Esophagus squamous epithelium (tissue), 5 donors: ENCODE results near the gene ITGA8. TPM values are rescaled to one million over a fixed set of nuclear protein-coding genes. Genes with fewer than 3 reads are reported as not detected.

Experiments used
- DNase-seq: peaks from one replicate; lab custom pipeline; 2025; lab: John Stamatoyannopoulos, UW
- H3K27ac ChIP-seq, 4 donors: fragments of 200-600 bp; sonication (generic); one replicate each; pipeline ENCODE4 v1.5.1; 2016 to 2019; ENCODE audit warnings: mild to moderate bottlenecking in 1 of 4
- H3K27me3 ChIP-seq, 4 donors: fragments of 200-600 bp; sonication (generic); 1 replicate in 3 of 4; 2 replicates in 1 of 4; pipeline versions ENCODE4 v1.5.1 to v1.6.0; 2017 to 2021; ENCODE audit warnings: antibody characterized with exemption in 1 of 4
- H3K36me3 ChIP-seq, 3 donors: fragments of 200-600 bp; sonication (generic); one replicate each; pipeline ENCODE4 v1.5.1; 2016 to 2019
- H3K4me1 ChIP-seq, 3 donors: fragments of 200-600 bp; sonication (generic); one replicate each; pipeline ENCODE4 v1.5.1; 2017 to 2019
- H3K4me3 ChIP-seq, 4 donors: fragments of 200-600 bp; sonication (generic); 1 replicate in 3 of 4; 2 replicates in 1 of 4; pipeline ENCODE4 v1.5.1; 2016 to 2019; ENCODE audit warnings: mild to moderate bottlenecking in 2 of 4, moderate library complexity in 1 of 4
- H3K9me3 ChIP-seq, 3 donors: fragments of 200-600 bp; sonication (generic); one replicate each; pipeline ENCODE4 v1.5.1; 2016 to 2019
- POLR2A ChIP-seq, 4 donors: fragments of 450-650 bp; IDR thresholded peaks; one replicate each; pipeline ENCODE4 v1.6.1; 2017; ENCODE audit warnings: antibody characterized with exemption in 4 of 4, mild to moderate bottlenecking in 4 of 4, moderate library complexity in 3 of 4
- WGBS, 2 donors: methylation state at CpG; one replicate each; pipeline ENCODE4 v1.1.5; 2018; 5-methylcytosine and 5-hydroxymethylcytosine counted together
- intact Hi-C: fragments of 100-400 bp; cut with DNase I; formaldehyde crosslinking; loops from one replicate; pipeline ENCODE4 v1.15.0; 2022
- total RNA-seq, 4 donors: library from RNA; depleted of rRNA; stranded (reverse); fragments of >200 nt; gene quantifications; one replicate each; pipeline ENCODE4 v1.1.0, GENCODE V29; 2016
- TF ChIP-seq, protein P1 (sequence below), 6 experiments: fragments of 450-650 bp in 4 of 6; fragments of 200-600 bp in 2 of 6; sonication (generic) in 2 of 6; IDR thresholded peaks; one replicate each; pipeline ENCODE4 v1.5.1; 2016 to 2019; ENCODE audit warnings: antibody characterized with exemption in 6 of 6, mild to moderate bottlenecking in 4 of 6, moderate library complexity in 4 of 6
- donor health status: DM: yes; HTN: yes; CAD: no.

The ITGA8 gene
- total RNA-seq, 4 donors from 2014 or later: 1.0 to 22.5 (median 7.5) TPM

DNA sequence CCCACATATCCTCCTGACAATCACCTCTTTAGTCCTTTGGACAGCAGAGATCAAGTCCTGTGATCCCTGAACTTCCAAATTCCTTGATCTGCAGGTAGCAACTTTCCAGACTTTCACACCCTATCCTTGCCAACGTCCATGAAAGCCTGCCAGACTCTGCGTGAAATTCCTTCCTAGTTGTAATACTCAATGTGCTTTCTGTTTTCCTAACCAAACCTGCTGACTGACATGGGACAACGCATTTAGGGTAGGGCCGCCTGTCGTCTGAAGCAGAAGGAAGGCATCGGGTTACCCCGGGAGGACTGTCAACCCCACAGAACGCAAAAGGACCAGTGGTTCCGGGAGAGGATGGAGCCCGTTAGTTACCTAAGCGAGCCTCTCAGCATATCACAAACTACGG lies 23.9 kb downstream of the ITGA8 start:
- H3K27me3 ChIP-seq: no peaks in the 10 kb centered on the region
- DNase-seq: no peak
- H3K27ac ChIP-seq: no peak overlapping the region
- H3K9me3 ChIP-seq: no peaks in the 10 kb centered on the region
- intact Hi-C loops: no loop called here
- no peak for TF ChIP-seq POLR2A (IDR thresholded peaks at IDR 0.05)
- TF ChIP-seq, protein P1, sequence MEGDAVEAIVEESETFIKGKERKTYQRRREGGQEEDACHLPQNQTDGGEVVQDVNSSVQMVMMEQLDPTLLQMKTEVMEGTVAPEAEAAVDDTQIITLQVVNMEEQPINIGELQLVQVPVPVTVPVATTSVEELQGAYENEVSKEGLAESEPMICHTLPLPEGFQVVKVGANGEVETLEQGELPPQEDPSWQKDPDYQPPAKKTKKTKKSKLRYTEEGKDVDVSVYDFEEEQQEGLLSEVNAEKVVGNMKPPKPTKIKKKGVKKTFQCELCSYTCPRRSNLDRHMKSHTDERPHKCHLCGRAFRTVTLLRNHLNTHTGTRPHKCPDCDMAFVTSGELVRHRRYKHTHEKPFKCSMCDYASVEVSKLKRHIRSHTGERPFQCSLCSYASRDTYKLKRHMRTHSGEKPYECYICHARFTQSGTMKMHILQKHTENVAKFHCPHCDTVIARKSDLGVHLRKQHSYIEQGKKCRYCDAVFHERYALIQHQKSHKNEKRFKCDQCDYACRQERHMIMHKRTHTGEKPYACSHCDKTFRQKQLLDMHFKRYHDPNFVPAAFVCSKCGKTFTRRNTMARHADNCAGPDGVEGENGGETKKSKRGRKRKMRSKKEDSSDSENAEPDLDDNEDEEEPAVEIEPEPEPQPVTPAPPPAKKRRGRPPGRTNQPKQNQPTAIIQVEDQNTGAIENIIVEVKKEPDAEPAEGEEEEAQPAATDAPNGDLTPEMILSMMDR (IDR thresholded peaks at IDR 0.05): no peak
- H3K36me3 ChIP-seq: no peaks in the 10 kb centered on the region
- no peaks in the 10 kb centered on the region for H3K4me1 ChIP-seq
- 44 to 48% methylated on average over 7 to 12 of the region's 12 CpGs for WGBS, 2 donors
- H3K4me3 ChIP-seq: no peak overlapping the region

DNA sequence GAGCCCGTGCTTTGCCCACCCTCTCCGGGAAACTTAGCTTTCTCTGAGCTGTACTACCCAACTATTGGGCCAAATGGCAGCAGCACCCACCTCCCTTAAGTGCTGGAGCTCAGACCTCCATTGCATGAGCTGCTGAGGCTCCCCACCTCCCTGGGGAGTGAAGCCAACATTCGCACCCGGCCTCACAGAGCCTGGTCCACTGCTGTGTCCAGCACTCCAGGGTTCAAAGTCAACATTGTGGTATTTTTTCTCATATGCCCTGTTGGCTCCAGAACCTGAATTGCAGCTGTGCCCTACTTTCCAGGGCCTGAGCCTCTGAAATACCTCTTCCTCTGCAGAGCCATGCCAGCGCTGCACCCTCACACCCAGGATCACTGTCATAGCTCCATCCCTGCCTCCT lies 29.7 kb downstream of the ITGA8 start:
- TF ChIP-seq, protein P1 (IDR thresholded peaks at IDR 0.05): no peak
- no peak for TF ChIP-seq POLR2A (IDR thresholded peaks at IDR 0.05)
- DNase-seq: no peak
- WGBS, 2 donors: 67% methylated on average over 1 of the region's 5 CpGs; no CpG with 5 or more reads in 1 of the 2 donors
- no peaks in the 10 kb centered on the region for H3K4me1 ChIP-seq
- no peaks in the 10 kb centered on the region for H3K9me3 ChIP-seq
- H3K27ac ChIP-seq: no peak overlapping the region
- intact Hi-C loops: no loop called here
- H3K27me3 ChIP-seq: no peaks in the 10 kb centered on the region
- H3K4me3 ChIP-seq: no peak overlapping the region
- no peaks in the 10 kb centered on the region for H3K36me3 ChIP-seq

DNA sequence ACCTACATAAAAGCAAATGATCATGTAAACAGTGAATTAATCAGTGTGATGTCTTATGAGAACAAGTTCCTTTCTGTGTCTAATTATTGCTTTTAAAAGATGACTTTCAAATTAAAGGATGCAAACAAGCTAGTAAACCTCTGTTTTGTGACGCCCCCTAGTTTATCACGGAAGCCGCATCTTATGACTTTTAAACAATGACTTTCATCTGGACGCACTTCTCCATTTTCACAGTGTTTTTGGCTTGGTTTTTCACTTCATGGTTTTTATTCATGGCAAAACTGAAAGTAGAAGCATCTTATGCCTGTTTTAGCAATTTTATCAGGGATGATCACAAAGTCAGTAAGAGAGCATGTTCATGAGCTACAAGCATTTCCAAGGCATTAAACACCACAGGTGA lies 35.0 kb downstream of the ITGA8 start:
- Histone ChIP-seq H3K4me1 (no peaks in the 10 kb centered on the region), H3K36me3 (no peaks in the 10 kb centered on the region), H3K27me3 (no peaks in the 10 kb centered on the region), H3K4me3 (no peak overlapping the region), H3K27ac (no peak overlapping the region), H3K9me3 (no peaks in the 10 kb centered on the region)
- TF ChIP-seq, protein P1 (IDR thresholded peaks at IDR 0.05): no peak
- TF ChIP-seq POLR2A (IDR thresholded peaks at IDR 0.05): no peak
- intact Hi-C loops: no loop called here
- 46% methylated on average over 4 of the region's 4 CpGs for WGBS, 2 donors
- no peak for DNase-seq

DNA sequence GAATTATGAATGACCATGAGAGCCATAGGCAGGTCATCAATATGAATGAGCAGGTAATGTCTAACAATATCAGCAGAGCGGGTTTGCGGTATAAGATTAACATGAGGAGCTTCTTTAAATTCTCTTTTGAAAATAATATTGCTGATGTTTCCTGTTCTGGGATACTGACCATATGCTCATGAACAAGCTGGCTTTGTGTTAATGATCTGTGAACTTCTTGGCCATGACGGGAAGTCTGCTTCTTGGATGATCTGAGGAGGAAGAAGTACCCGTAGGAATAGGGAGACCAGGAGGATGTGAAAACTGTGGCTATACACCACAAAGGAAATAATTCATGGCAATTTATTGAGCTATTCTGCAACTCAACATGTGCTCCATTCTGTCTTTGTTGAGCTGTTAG lies 38.6 kb downstream of the ITGA8 start:
- H3K27ac ChIP-seq: no peak overlapping the region
- H3K9me3 ChIP-seq: no peaks in the 10 kb centered on the region
- no peak for TF ChIP-seq POLR2A (IDR thresholded peaks at IDR 0.05)
- TF ChIP-seq, protein P1 (IDR thresholded peaks at IDR 0.05): no peak
- no peaks in the 10 kb centered on the region for H3K27me3 ChIP-seq
- no peak for DNase-seq
- intact Hi-C loops: no loop called here
- WGBS, 2 donors: 77 to 78% methylated on average over 4 of the region's 4 CpGs
- no peaks in the 10 kb centered on the region for H3K4me1 ChIP-seq
- H3K4me3 ChIP-seq: no peak overlapping the region
- no peaks in the 10 kb centered on the region for H3K36me3 ChIP-seq

DNA sequence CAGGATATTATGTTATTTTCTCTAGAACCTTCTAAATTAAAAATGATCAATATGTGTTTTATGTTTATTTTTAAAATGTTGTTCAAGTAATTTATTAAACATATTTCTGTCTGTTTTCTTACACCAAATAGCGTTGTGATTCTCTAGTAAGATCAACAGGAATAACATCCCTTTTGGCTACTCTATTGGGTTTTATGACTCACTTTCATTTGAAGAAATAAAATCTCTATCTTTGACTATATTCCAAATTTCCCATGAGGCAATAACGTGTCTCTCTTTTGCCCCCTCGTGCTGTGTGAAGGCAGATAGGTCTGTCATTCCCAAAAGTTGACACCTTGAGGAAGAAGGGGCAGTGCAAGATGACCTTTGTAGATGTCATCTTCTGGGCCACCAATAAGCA lies 40.9 kb downstream of the ITGA8 start:
- no peak for TF ChIP-seq POLR2A (IDR thresholded peaks at IDR 0.05)
- TF ChIP-seq, protein P1 (IDR thresholded peaks at IDR 0.05): no peak
- intact Hi-C loops: no loop called here
- H3K4me3 ChIP-seq: no peak overlapping the region
- H3K4me1 ChIP-seq: no peaks in the 10 kb centered on the region
- H3K36me3 ChIP-seq: no peaks in the 10 kb centered on the region
- H3K9me3 ChIP-seq: no peaks in the 10 kb centered on the region
- 49 to 56% methylated on average over 3 of the region's 3 CpGs for WGBS, 2 donors
- no peak for DNase-seq
- no peak overlapping the region for H3K27ac ChIP-seq
- H3K27me3 ChIP-seq: no peaks in the 10 kb centered on the region
